Measurements from ENCODE around the gene NHP2. TPM values are rescaled to one million over a fixed set of nuclear protein-coding genes. Genes with fewer than 3 reads are reported as not detected.
A peak's percentile ranks its signal among the peaks of the same experiment; 100 is the strongest.

Gene NHP2
- polyA plus RNA-seq, 4 donors, result 46.5 to 243 (median 80.3) TPM

GRCh38 chr5:178117923-178118701 is 35.6 kb downstream of the NHP2 start:
- FAIRE-seq (no peak), DNase-seq (no peak)
- Histone ChIP-seq H3K4me3 (ENCODE audit: low read depth in 1 of 3, low read length in 3 of 3) (no peak overlapping the region), H3K27me3 (ENCODE audit: control insufficient read depth in 3 of 3, insufficient read depth in 3 of 3, low read length in 3 of 3) (peaks cover 0 to 36% (median 18%) of the 10 kb centered on the region in 3 donors), H3K36me3 (ENCODE audit: control insufficient read depth in 3 of 3, insufficient read depth in 2 of 3, low read depth in 1 of 3, low read length in 3 of 3) (peaks cover 0 to 2% (median 0%) of the 10 kb centered on the region in 3 donors), H3K4me1 (ENCODE audit: control insufficient read depth in 3 of 3, insufficient read depth in 2 of 3, low read depth in 1 of 3, low read length in 2 of 3) (peaks cover 0 to 6% (median 0%) of the 10 kb centered on the region in 3 donors), H3K9me3 (ENCODE audit: control insufficient read depth in 2 of 2, insufficient read depth in 1 of 2, low read depth in 1 of 2, low read length in 1 of 2) (no peaks in the 10 kb centered on the region), H3K27ac (ENCODE audit: low read depth in 1 of 3, low read length in 2 of 3) (no peak overlapping the region)
- WGBS, 3 donors, result 70 to 77% (median 73%) methylated on average over 18 of the region's 18 CpGs

DNA sequence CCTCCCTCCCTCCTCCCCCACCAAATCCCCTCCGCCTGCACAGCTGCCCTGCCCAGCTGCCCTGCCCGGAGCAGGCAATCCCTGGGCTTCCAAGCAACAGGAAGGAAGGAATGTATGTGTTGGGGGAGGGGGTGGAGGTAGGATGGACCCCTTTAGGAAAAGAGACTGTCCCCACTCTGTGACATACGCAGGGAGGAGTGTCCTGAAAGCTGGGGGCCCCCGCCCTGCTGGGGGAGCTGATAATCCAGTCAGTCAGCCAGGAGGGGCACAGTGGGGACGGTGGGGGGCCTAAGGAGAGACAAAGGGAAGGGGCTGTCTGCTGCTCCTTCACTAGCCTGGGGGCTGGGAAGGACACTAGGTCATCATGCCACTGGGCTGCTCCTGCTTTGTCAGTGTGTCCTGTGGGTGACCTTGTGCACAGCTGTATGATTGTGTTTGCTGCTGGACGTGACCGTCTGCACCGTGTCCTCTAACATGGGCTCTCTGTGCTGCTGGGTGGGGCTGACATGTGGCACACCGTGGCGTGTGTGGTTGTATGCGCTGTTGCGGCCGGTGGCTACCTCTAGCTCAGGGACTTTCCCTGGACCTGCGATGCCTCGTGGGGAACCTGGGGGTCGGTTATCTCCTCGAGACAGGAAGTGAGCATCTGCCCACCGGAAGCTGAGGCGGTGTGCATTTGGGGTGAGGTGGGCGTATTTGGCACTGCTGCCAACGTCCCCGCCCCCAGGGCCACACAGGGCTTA is 37.4 kb downstream of the NHP2 start:
- no peaks in the 10 kb centered on the region for H3K36me3 ChIP-seq (ENCODE audit: control insufficient read depth in 3 of 3, insufficient read depth in 2 of 3, low read depth in 1 of 3, low read length in 3 of 3)
- peaks cover 0 to 3% (median 0%) of the 10 kb centered on the region in 3 donors for H3K4me1 ChIP-seq (ENCODE audit: control insufficient read depth in 3 of 3, insufficient read depth in 2 of 3, low read depth in 1 of 3, low read length in 2 of 3)
- H3K9me3 ChIP-seq (ENCODE audit: control insufficient read depth in 2 of 2, insufficient read depth in 1 of 2, low read depth in 1 of 2, low read length in 1 of 2), result no peaks in the 10 kb centered on the region
- no peak overlapping the region for H3K4me3 ChIP-seq (ENCODE audit: low read depth in 1 of 3, low read length in 3 of 3)
- WGBS, 3 donors, result 14 to 23% (median 18%) methylated on average over 21 to 22 of the region's 22 CpGs
- H3K27ac ChIP-seq (ENCODE audit: low read depth in 1 of 3, low read length in 2 of 3), result no peak overlapping the region
- no peak for FAIRE-seq
- peaks cover 0 to 46% (median 18%) of the 10 kb centered on the region in 3 donors for H3K27me3 ChIP-seq (ENCODE audit: control insufficient read depth in 3 of 3, insufficient read depth in 3 of 3, low read length in 3 of 3)
- DNase-seq, result no peak

DNA sequence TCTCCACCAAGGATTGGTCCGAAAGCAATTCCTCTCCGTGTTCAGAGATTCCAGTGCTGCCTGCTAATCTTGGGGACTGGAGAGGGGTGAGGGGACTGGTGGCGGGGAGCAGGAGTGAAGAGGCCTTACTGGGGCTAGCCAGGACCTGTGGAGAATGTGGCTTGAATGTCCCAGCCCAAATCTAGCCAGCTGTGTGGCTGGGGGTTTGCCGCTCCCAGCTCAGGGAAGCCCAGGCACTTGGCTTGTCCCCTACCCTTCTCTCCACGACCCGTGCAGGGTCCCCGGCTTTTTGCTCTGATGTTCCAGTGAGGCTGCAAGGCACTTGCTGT is 37.9 kb downstream of the NHP2 start:
- FAIRE-seq (no peak), DNase-seq (no peak)
- Histone ChIP-seq H3K36me3 (ENCODE audit: control insufficient read depth in 3 of 3, insufficient read depth in 2 of 3, low read depth in 1 of 3, low read length in 3 of 3) (no peaks in the 10 kb centered on the region), H3K27ac (ENCODE audit: low read depth in 1 of 3, low read length in 2 of 3) (no peak overlapping the region), H3K9me3 (ENCODE audit: control insufficient read depth in 2 of 2, insufficient read depth in 1 of 2, low read depth in 1 of 2, low read length in 1 of 2) (no peaks in the 10 kb centered on the region), H3K4me3 (ENCODE audit: low read depth in 1 of 3, low read length in 3 of 3) (no peak overlapping the region), H3K4me1 (ENCODE audit: control insufficient read depth in 3 of 3, insufficient read depth in 2 of 3, low read depth in 1 of 3, low read length in 2 of 3) (no peaks in the 10 kb centered on the region), H3K27me3 (ENCODE audit: control insufficient read depth in 3 of 3, insufficient read depth in 3 of 3, low read length in 3 of 3) (peaks cover 0 to 46% (median 18%) of the 10 kb centered on the region in 3 donors)
- WGBS, 3 donors, result 18 to 24% (median 23%) methylated on average over 6 to 7 of the region's 7 CpGs

- FAIRE-seq (no peak), DNase-seq (no peak)
- H3K4me1 ChIP-seq (ENCODE audit: control insufficient read depth in 3 of 3, insufficient read depth in 2 of 3, low read depth in 1 of 3, low read length in 2 of 3), result no peaks in the 10 kb centered on the region
- no peaks in the 10 kb centered on the region for H3K36me3 ChIP-seq (ENCODE audit: control insufficient read depth in 3 of 3, insufficient read depth in 2 of 3, low read depth in 1 of 3, low read length in 3 of 3)
- H3K27me3 ChIP-seq (ENCODE audit: control insufficient read depth in 3 of 3, insufficient read depth in 3 of 3, low read length in 3 of 3), result peaks cover 0 to 46% (median 18%) of the 10 kb centered on the region in 3 donors
- no peaks in the 10 kb centered on the region for H3K9me3 ChIP-seq (ENCODE audit: control insufficient read depth in 2 of 2, insufficient read depth in 1 of 2, low read depth in 1 of 2, low read length in 1 of 2)
- no peak overlapping the region for H3K4me3 ChIP-seq (ENCODE audit: low read depth in 1 of 3, low read length in 3 of 3)
- WGBS, 3 donors, result 27 to 47% (median 34%) methylated on average over 12 of the region's 12 CpGs
- no peak overlapping the region for H3K27ac ChIP-seq (ENCODE audit: low read depth in 1 of 3, low read length in 2 of 3)
These were observed 38.4 kb downstream of the NHP2 start for GRCh38 chr5:178115136-178115813.

DNA sequence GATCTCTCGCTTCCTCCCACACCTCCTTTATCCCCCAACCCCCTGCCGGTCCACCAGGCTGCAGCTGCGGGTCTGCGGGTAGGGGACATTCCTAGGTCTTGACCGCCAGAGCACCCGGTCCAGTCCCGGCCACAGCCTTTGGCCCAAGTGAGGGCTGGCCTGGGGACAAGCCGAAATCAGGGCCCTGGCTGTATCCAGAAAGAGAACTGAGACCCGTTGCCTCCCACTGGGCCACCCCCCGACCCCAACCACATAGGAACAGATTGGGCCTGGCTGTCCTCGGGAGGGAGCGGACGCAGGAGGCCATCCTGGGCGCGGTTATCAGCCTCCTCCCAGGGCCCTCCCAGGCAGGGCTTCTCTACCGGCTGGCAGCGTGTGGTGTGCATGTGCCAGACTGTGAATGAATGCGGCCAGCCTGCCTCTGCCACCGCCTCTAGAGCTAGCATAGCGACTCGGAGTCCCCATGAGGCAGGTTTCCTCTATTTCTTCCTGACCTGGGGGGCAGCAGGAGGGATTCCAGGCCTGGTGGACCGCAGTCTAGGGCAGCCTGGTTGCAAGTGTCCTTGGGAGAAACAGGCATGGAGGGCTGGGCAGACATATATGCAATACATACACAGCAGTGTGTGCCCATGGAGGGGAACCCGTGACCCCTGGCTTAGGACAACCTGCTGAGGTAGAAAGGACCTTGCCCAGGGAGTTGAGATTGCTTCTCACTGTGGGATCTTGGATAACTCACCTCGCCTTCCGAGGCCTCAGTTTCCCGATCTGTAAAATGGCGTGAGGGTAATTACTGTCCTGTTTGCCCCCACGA is 39.2 kb downstream of the NHP2 start:
- Histone ChIP-seq H3K4me1 (ENCODE audit: control insufficient read depth in 3 of 3, insufficient read depth in 2 of 3, low read depth in 1 of 3, low read length in 2 of 3) (no peaks in the 10 kb centered on the region), H3K4me3 (ENCODE audit: low read depth in 1 of 3, low read length in 3 of 3) (peak overlapping the region in 1 of 3 donors; percentile 55), H3K27ac (ENCODE audit: low read depth in 1 of 3, low read length in 2 of 3) (no peak overlapping the region), H3K36me3 (ENCODE audit: control insufficient read depth in 3 of 3, insufficient read depth in 2 of 3, low read depth in 1 of 3, low read length in 3 of 3) (no peaks in the 10 kb centered on the region), H3K9me3 (ENCODE audit: control insufficient read depth in 2 of 2, insufficient read depth in 1 of 2, low read depth in 1 of 2, low read length in 1 of 2) (no peaks in the 10 kb centered on the region), H3K27me3 (ENCODE audit: control insufficient read depth in 3 of 3, insufficient read depth in 3 of 3, low read length in 3 of 3) (peaks cover 0 to 46% (median 18%) of the 10 kb centered on the region in 3 donors)
- DNase-seq, result peak in 1 of 2 donors; percentile 25
- WGBS, 3 donors, result 11 to 13% (median 12%) methylated on average over 28 of the region's 28 CpGs
- no peak for FAIRE-seq

- H3K36me3 ChIP-seq (ENCODE audit: control insufficient read depth in 3 of 3, insufficient read depth in 2 of 3, low read depth in 1 of 3, low read length in 3 of 3), result no peaks in the 10 kb centered on the region
- H3K4me1 ChIP-seq (ENCODE audit: control insufficient read depth in 3 of 3, insufficient read depth in 2 of 3, low read depth in 1 of 3, low read length in 2 of 3), result no peaks in the 10 kb centered on the region
- FAIRE-seq (no peak), DNase-seq (no peak)
- no peak overlapping the region for H3K27ac ChIP-seq (ENCODE audit: low read depth in 1 of 3, low read length in 2 of 3)
- peak overlapping the region in 2 of 3 donors; percentile 26 to 55 for H3K4me3 ChIP-seq (ENCODE audit: low read depth in 1 of 3, low read length in 3 of 3)
- no peaks in the 10 kb centered on the region for H3K9me3 ChIP-seq (ENCODE audit: control insufficient read depth in 2 of 2, insufficient read depth in 1 of 2, low read depth in 1 of 2, low read length in 1 of 2)
- WGBS, 3 donors, result 0 to 1% (median 1%) methylated on average over 29 to 41 of the region's 41 CpGs
- H3K27me3 ChIP-seq (ENCODE audit: control insufficient read depth in 3 of 3, insufficient read depth in 3 of 3, low read length in 3 of 3), result peaks cover 0 to 46% (median 18%) of the 10 kb centered on the region in 3 donors
These were observed 39.8 kb downstream of the NHP2 start for GRCh38 chr5:178113841-178114324.

DNA sequence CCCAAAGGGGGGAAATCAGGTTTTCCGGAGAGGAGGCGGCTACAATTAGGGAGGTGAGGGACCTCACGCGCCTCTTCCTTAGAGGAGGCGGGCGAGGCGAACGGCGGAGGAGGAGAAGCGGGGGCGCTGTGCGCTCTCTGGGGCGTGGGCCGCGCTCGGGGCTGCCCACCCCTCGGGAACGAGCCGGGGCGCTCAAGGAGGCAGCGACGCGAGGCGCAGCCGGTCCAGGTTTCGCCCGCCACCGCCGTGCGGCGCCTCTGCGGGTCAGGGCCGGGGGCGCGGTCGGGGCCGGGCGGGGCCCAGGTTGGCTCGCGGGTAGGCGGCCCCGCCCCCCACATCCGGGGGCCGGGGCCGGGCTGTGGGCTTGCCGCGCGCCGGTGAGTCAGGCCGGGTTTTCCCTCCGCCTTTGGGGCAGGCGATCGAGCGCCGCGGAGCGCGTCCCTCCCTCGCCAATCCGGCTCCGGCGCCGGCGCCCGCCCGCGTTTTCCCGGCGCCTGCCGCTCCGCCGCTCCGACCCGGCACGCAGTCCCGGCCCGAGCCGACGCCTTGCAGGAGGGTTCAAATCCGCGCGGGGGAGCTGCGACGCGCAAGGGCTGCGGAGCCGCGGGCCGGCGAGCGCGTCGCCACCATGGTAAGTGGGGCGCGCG is 40.4 kb downstream of the NHP2 start, which contains the start of gene N4BP3:
N4BP3 (plus strand) TSS at position 392 of the 647 bp plus-strand sequence. CDS start 6,052 bp downstream, outside the sequence.
- Histone ChIP-seq H3K4me1 (ENCODE audit: control insufficient read depth in 3 of 3, insufficient read depth in 2 of 3, low read depth in 1 of 3, low read length in 2 of 3) (no peaks in the 10 kb centered on the region), H3K9me3 (ENCODE audit: control insufficient read depth in 2 of 2, insufficient read depth in 1 of 2, low read depth in 1 of 2, low read length in 1 of 2) (no peaks in the 10 kb centered on the region), H3K36me3 (ENCODE audit: control insufficient read depth in 3 of 3, insufficient read depth in 2 of 3, low read depth in 1 of 3, low read length in 3 of 3) (no peaks in the 10 kb centered on the region), H3K27me3 (ENCODE audit: control insufficient read depth in 3 of 3, insufficient read depth in 3 of 3, low read length in 3 of 3) (peaks cover 0 to 46% (median 18%) of the 10 kb centered on the region in 3 donors), H3K4me3 (ENCODE audit: low read depth in 1 of 3, low read length in 3 of 3) (peak within 1 kb of the TSS in 2 of 3 donors; percentile 26 to 55), H3K27ac (ENCODE audit: low read depth in 1 of 3, low read length in 2 of 3) (no peak within 1 kb of the TSS)
- no peak for FAIRE-seq
- 1 to 3% (median 1%) methylated on average over 45 to 96 of the region's 96 CpGs for WGBS, 3 donors
- peak; percentile 48 to 73 for DNase-seq

Data from small intestine (tissue), 7 donors.